ENCODE results near the gene TRUB2.

TRUB2 gene

DNA sequence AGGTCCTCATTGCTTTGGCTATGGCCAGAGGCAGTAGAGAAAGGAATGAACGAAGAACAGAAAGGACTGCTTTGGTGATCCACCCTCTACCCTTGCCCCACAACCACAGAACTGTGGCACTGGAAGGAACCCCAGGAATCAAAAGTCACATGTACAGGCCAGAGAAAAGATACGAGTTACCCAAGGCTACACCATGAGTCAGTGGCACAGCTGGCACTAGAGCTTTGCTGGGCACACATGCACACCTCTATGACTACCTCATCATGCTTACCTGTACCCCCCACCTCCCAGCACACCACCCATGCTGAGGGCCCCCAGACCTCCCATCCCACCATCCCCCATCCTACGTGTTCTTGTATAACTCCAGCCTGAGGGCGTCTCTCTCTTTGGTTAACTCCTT lies 59.6 kb downstream of the TRUB2 start:
- DNase-seq, result no peak

GRCh38 chr9:128260340-128260739 lies 61.9 kb downstream of the TRUB2 start:
- DNase-seq, result no peak

DNA sequence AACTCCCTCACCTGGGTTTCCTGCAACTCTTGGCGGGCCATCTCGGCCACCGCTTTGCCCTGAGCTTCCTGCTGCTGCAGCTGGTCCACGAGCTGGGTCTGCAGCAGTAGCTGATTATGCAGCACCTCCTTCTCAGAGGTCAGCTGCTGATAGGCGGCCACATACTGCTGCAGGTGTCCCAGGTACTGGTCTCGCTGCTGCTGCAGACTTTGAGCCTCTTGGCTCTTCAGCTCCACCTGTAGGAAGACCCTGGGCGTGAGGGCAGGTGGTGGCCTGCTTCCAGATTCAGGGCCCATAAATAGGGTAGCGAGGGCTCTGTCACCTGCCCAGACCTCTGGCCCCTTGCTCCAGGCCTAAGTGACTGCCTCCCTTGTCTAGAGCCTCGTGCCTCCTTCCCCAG lies 63.1 kb downstream of the TRUB2 start:
- no peak for DNase-seq

DNA sequence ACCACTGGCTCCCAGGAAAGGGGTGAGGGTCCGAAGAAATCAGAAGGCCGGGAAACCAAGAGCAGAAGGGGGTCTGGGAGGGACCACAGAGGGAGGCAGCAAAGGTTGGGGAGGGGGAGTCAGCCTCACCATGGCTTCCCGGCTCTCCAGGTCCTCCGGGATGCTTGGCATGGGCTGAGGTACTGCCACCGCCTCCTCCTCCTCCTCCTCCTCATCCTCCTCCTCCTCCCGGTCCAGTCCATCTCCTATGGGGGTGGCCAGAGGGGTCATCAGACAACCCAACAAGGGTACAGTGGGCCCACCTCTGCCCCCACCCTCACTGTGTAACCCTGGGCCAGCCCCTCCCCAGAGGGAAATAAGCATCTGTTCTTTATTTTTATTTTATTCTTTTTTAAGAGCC lies 63.9 kb downstream of the TRUB2 start:
- no peak for DNase-seq

DNA sequence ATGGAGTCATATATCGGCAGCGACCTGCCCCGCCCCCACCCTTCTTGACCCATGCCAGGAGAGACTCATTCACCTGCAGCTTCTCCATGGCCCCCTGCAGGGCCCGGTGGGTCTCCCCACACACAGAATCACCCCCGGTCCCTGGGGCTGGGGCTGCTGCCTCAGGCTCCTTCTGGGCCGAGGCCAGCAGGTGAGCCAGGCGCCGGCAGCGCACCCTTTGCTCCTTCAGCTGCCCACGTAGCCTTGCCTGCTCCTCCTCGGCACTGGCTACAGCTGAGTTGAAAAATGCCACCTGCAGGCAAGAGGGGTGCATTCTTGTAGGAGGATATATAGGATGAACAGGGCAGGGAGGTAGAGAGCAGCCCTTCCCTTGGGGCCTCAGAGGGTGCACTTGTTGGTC lies 64.3 kb downstream of the TRUB2 start:
- DNase-seq, result no peak

- no peak for DNase-seq
These were observed 65.0 kb downstream of the TRUB2 start for GRCh38 chr9:128257086-128257825.

All from retina (tissue), 1 donor.